ENCODE data around the gene RAB13.
"Not testable (repeated sequence)": the region's sequence is repeated elsewhere in the genome, so short reads cannot be mapped to it uniquely, and the experiment has no call there.

The RAB13 gene

GRCh38 chr1:153990468-153991150, 4.5 kb upstream of the RAB13 start, which contains the start of gene RPS27:
Gene RPS27 (plus strand): TSS chr1:153990762. CDS start chr1:153990797, 35 bp downstream.
- DNase-seq (ENCODE audit: low read depth), result peak; percentile 97
- H3K4me3 ChIP-seq (ENCODE audit: control insufficient read depth, low read depth, low read length), result peak within 1 kb of the TSS; percentile 91
- no peak for TF ChIP-seq CTCF (IDR thresholded peaks at IDR 0.05; ENCODE audit: control insufficient read depth, insufficient read depth, low read depth, low read length, missing control alignments)

DNA sequence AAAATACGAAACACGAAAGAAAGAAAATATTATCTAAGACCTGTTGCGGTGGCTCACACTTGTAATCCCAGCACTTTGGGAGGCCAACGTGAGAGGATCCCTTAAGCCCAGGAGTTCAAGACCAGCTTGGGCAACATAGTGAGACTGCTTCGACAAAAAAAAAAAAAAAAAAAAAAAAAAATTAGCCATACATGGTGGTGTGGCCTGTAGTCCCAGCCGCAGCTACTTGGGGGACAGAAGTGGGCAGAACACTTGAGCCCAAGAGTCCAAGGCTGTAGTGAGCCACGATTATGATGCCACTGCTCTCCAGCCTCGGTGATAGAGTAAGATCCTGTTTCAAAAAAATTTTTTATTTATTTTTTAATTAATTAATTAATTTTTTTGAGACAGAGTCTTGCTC, 1.5 kb upstream of the RAB13 start:
- TF ChIP-seq CTCF (IDR thresholded peaks at IDR 0.05; ENCODE audit: control insufficient read depth, insufficient read depth, low read depth, low read length, missing control alignments), result no peak
- H3K4me3 ChIP-seq (ENCODE audit: control insufficient read depth, low read depth, low read length), result no peak overlapping the region

GRCh38 chr1:153985341-153985912, 712 bp downstream of the RAB13 start:
- DNase-seq (ENCODE audit: low read depth), result no peak
- peak overlapping the region; percentile 84 for H3K4me3 ChIP-seq (ENCODE audit: control insufficient read depth, low read depth, low read length)
- no peak for TF ChIP-seq CTCF (IDR thresholded peaks at IDR 0.05; ENCODE audit: control insufficient read depth, insufficient read depth, low read depth, low read length, missing control alignments)

More for the DNA sequence above, 1.5 kb upstream of the RAB13 start:
- DNase-seq (ENCODE audit: low read depth), result no peak

GRCh38 chr1:153984123-153984894, 1.8 kb downstream of the RAB13 start:
- TF ChIP-seq CTCF (IDR thresholded peaks at IDR 0.05; ENCODE audit: control insufficient read depth, insufficient read depth, low read depth, low read length, missing control alignments), result no peak
- DNase-seq (ENCODE audit: low read depth), result no peak
- peak overlapping the region; percentile 84; the same call in 1 of the 2 replicates for H3K4me3 ChIP-seq (ENCODE audit: control insufficient read depth, low read depth, low read length)

- not testable (repeated sequence) for DNase-seq (ENCODE audit: low read depth); H3K4me3 ChIP-seq (ENCODE audit: control insufficient read depth, low read depth, low read length)
Measured at GRCh38 chr1:153981735-153982134, 4.4 kb downstream of the RAB13 start.

DNA sequence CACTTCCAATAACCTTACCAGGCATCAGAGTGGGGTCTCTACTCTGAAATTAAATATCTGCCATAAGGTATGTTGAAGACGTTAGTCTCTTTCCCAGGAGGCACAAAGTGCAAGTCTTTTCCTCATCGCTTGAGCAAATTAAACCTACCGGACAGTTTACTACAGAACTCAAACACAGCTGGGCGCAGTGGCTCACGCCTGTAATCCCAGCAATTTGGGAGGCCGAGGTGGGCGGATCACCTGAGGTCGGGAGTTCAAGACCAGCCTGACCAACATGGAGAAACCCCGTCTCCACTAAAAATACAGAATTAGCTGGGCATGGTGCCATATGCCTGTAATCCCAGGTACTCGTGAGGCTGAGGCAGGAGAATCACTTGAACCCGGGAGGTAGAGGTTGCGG, 7.0 kb downstream of the RAB13 start:
- H3K4me3 ChIP-seq (ENCODE audit: control insufficient read depth, low read depth, low read length); DNase-seq (ENCODE audit: low read depth): not testable (repeated sequence)

DNA sequence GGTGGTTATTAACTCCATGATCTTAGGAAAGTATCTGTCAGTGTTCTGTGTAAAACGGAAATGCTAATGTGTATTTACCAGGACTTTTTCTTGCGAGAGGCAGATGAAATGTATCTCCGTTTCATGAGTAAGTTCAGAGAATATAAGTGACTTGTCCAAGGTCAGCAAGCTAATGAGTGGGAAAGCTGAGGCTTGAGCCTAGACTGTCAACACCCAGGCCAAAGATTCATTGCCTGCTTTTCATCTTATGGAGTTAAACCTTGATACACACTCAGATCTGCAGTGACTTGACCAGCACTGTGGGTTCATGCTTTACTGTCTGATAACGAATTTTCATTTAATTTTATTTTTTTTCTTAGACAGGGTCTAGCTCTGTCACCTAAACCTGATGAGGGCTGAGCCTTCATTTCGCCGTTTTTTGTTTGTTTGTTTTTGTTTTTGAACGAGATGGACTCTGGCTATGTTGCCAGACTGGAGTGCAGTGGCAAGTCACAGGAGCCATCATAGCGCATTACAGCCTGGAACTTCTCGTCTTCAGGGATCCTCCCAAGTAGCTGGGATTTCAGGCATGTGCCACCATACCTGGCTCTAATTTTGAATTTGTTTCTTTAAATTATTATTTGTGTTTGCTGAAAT, 7.7 kb downstream of the RAB13 start:
- TF ChIP-seq CTCF (IDR thresholded peaks at IDR 0.05; ENCODE audit: control insufficient read depth, insufficient read depth, low read depth, low read length, missing control alignments), result no peak
- DNase-seq (ENCODE audit: low read depth), result no peak
- peak overlapping the region; percentile 89; the same call in 1 of the 2 replicates for H3K4me3 ChIP-seq (ENCODE audit: control insufficient read depth, low read depth, low read length)

All from AG09309 (cell line).